Psoas muscle (tissue), 8 donors: ENCODE results near the gene MLIP. TPM values are rescaled to one million over a fixed set of nuclear protein-coding genes. Genes with fewer than 3 reads are reported as not detected.
A peak's percentile ranks its signal among the peaks of the same experiment; 100 is the strongest.

Experiments
- ATAC-seq, 4 donors: fragments of 200-7000 bp; cut with Tn5 transposase; one replicate each; pipeline ENCODE4 v1.9.1; 2020; ENCODE audit warnings: moderate library complexity in 3 of 4, mild to moderate bottlenecking in 2 of 4
- DNase-seq, 2 donors: peaks; one replicate each; pipeline ENCODE4 v3.0.0-alpha.2; 2020
- H3K27ac ChIP-seq: fragments of 200-600 bp; one replicate; pipeline ENCODE4 v1.8.0; 2022
- H3K27me3 ChIP-seq, 3 donors: fragments of 200-600 bp in 1 of 3; one replicate each; pipeline versions ENCODE4 v1.6.1 to v1.8.0; 2013 to 2022; ENCODE audit warnings: low read length in 2 of 3, mild to moderate bottlenecking in 2 of 3, moderate library complexity in 1 of 3; ENCODE audit not compliant: insufficient read depth in 3 of 3
- H3K36me3 ChIP-seq, 2 donors: fragments of 200-600 bp in 1 of 2; one replicate each; pipeline versions ENCODE4 v1.6.1 to v1.8.0; 2013 to 2022; ENCODE audit warnings: low read depth in 1 of 2, mild to moderate bottlenecking in 1 of 2, moderate library complexity in 1 of 2; ENCODE audit not compliant: insufficient read depth in 1 of 2
- H3K4me1 ChIP-seq: fragments of 200-600 bp; one replicate; pipeline ENCODE4 v1.8.0; 2022
- H3K4me3 ChIP-seq: fragments of 200-600 bp; one replicate; pipeline ENCODE4 v1.8.0; 2022; ENCODE audit warnings: mild to moderate bottlenecking
- H3K9me3 ChIP-seq: fragments of 200-600 bp; one replicate; pipeline ENCODE4 v1.8.0; 2022
- WGBS, 3 donors: extraction: QIAGEN DNeasy Blood & Tissue Kit; methylation state at CpG; one replicate each; pipeline versions ENCODE4 v1.1.6 to v1.1.7; 2013; 5-methylcytosine and 5-hydroxymethylcytosine counted together
- intact Hi-C, 2 donors: fragments of 100-400 bp; cut with DNase I; formaldehyde crosslinking; loops; one replicate each; pipeline versions ENCODE4 v1.11.0 to v1.14.2; 2022
- long read RNA-seq, 2 donors: library from polyadenylated mRNA; unstranded; transcript quantifications; one replicate each; pipeline ENCODE4 v2.0.0, GENCODE V29; 2021
- polyA plus RNA-seq, 3 donors: library from polyadenylated mRNA; stranded (reverse); fragments of 200-250 nt; gene quantifications; one replicate each; pipeline ENCODE4 v1.2.3, GENCODE V29; 2013
- total RNA-seq, 4 donors: library from RNA; stranded (reverse); fragmentation: NEBNext Ultra II Directional in 2 of 4; extraction: Animal tissue kit (Norgen Biotek cat#: 25700) in 2 of 4; gene quantifications; one replicate each; pipeline versions ENCODE4 v1.2.1 to v1.2.4, GENCODE V29; 2021 to 2023
- TF ChIP-seq, protein P1 (sequence below): fragments of 200-600 bp; IDR thresholded peaks from one replicate; pipeline ENCODE4 v1.8.0; 2022; ENCODE audit warnings: antibody characterized with exemption
- donor health status: healthy with polysubstance abuse.
- donor health status: DM: no; HTN: no; CAD: no; lungs with moderate emphysema.
- donor health status: Bipolar disorder and iron deficiency.
- donor health status: healthy.
- donor health status: DM: yes; HTN: yes; CAD: no.
- donor health status: DM: no; HTN: no; CAD: no.
- donor health status: DM: no; HTN: no; CAD: no.
- donor health status: DM: yes; HTN: yes; CAD: no.

The MLIP gene
- total RNA-seq, result 100 to 1,000 TPM; 140 to 365 (median 171) TPM
- polyA plus RNA-seq, result 100 to 1,000 TPM in 2 of 3 donors, 10 to 100 TPM in 1; 51.5 to 163 (median 119) TPM
- long read RNA-seq, donor 1, partial matches to known transcripts, result 5 of 15 reads
- long read RNA-seq, donor 1, other reads (novel, unspliced or antisense), result 7 of 15 reads
- long read RNA-seq, donor 2, partial matches to known transcripts, result 57 of 111 reads
- long read RNA-seq, donor 2, other reads (novel, unspliced or antisense), result 50 of 111 reads

- DNase-seq (no peak), ATAC-seq (no peak)
- no peak within 1 kb of the TSS for H3K4me3 ChIP-seq
- H3K27me3 ChIP-seq, result no peaks in the 10 kb centered on the region
- TF ChIP-seq, protein P1, sequence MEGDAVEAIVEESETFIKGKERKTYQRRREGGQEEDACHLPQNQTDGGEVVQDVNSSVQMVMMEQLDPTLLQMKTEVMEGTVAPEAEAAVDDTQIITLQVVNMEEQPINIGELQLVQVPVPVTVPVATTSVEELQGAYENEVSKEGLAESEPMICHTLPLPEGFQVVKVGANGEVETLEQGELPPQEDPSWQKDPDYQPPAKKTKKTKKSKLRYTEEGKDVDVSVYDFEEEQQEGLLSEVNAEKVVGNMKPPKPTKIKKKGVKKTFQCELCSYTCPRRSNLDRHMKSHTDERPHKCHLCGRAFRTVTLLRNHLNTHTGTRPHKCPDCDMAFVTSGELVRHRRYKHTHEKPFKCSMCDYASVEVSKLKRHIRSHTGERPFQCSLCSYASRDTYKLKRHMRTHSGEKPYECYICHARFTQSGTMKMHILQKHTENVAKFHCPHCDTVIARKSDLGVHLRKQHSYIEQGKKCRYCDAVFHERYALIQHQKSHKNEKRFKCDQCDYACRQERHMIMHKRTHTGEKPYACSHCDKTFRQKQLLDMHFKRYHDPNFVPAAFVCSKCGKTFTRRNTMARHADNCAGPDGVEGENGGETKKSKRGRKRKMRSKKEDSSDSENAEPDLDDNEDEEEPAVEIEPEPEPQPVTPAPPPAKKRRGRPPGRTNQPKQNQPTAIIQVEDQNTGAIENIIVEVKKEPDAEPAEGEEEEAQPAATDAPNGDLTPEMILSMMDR, result no peak
- peak within 1 kb of the TSS; percentile 10 for H3K27ac ChIP-seq
- WGBS, 3 donors, result 47 to 63% (median 52%) methylated on average over 10 of the region's 10 CpGs
- peaks cover 0 to under 1% of the 10 kb centered on the region in 2 donors for H3K36me3 ChIP-seq
- peaks cover 70% of the 10 kb centered on the region for H3K4me1 ChIP-seq
- H3K9me3 ChIP-seq, result no peaks in the 10 kb centered on the region
- intact Hi-C loops, result no loop called here
Observed at GRCh38 chr6:54111341-54112045, at the start of gene MLIP. MLIP (plus strand) TSS chr6:54111443; CDS start chr6:54111480, 37 bp downstream.

DNA sequence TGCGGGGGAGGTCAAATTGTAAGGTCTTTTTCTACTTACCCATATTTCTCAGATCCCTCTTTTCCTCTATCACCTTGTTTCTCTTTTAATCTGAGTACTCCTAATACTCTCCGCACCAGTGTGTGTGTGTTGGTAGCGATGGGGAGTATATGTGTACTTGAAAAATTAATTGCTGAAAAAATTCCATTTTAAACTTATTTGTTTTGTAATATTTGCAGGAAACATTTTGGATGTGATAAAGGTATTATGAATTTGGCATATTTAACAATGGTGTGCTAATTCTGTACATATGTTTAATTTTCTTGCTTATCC, 48.1 kb upstream of the MLIP start:
- WGBS, 3 donors, result 93 to 99% (median 97%) methylated on average over 3 of the region's 3 CpGs
- Histone ChIP-seq H3K27me3 (no peaks in the 10 kb centered on the region), H3K4me1 (peaks cover 29% of the 10 kb centered on the region), H3K36me3 (no peaks in the 10 kb centered on the region), H3K9me3 (no peaks in the 10 kb centered on the region), H3K27ac (peak overlapping the region; percentile 86), H3K4me3 (peak overlapping the region; percentile 51)
- ATAC-seq (peak in 1 of 4 donors; percentile 23), DNase-seq (no peak)
- intact Hi-C loops, result no loop called here
- TF ChIP-seq, protein P1, result no peak

DNA sequence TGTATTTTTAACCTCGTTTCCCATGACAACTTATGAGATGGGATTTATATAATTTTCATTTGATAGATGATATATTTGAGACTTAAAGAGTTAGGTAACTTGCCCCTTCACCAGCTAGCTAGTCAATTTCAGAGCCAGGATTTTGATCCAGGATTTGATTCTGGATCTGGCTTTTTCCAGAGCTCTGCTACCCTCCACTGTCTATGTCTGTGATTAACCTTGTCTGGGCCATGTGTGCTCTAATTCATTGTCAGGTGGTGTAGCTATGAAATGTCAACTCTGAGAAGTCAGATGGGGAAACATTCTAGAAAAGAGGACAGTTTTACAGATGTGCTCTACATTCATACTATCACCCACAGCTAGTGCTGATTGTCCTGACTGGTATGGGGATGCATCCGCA, 42.5 kb upstream of the MLIP start:
- Histone ChIP-seq H3K27me3 (no peaks in the 10 kb centered on the region), H3K27ac (no peak overlapping the region), H3K4me3 (no peak overlapping the region), H3K9me3 (no peaks in the 10 kb centered on the region), H3K36me3 (no peaks in the 10 kb centered on the region), H3K4me1 (peaks cover 36% of the 10 kb centered on the region)
- TF ChIP-seq, protein P1, result no peak
- no peak for DNase-seq
- 83% methylated on average over 2 of the region's 2 CpGs; no CpG with 5 or more reads in 2 of the 3 donors for WGBS, 3 donors
- ATAC-seq, result peak in 2 of 4 donors; percentile 44 to 58
- intact Hi-C loops, result no loop called here

GRCh38 chr6:54070025-54070424, 41.2 kb upstream of the MLIP start:
- peak in 3 of 4 donors; percentile 34 to 49 (median 34) for ATAC-seq
- TF ChIP-seq, protein P1, result no peak
- H3K27me3 ChIP-seq, result no peaks in the 10 kb centered on the region
- peak overlapping the region; percentile 54 for H3K4me3 ChIP-seq
- H3K9me3 ChIP-seq, result no peaks in the 10 kb centered on the region
- peaks cover 48% of the 10 kb centered on the region for H3K4me1 ChIP-seq
- 10 to 40% (median 17%) methylated on average over 3 of the region's 3 CpGs for WGBS, 3 donors
- peak overlapping the region; percentile 57 for H3K27ac ChIP-seq
- intact Hi-C loops, result loop anchor here in 1 of 2 donors (10.0 kb wide), 1 partner anchor 55 kb away; no protein-coding TSS in a partner anchor
- no peak for DNase-seq
- H3K36me3 ChIP-seq, result no peaks in the 10 kb centered on the region
